IPS DF 4.7 (cell line): ENCODE measurements around the gene KICS2.

Experiments
- DNase-seq: peaks from one replicate; pipeline ENCODE4 v3.0.0-alpha.2; 2013; ENCODE audit warnings: low spot score; ENCODE audit errors: extremely low read depth

The KICS2 gene

GRCh38 chr12:64222009-64222765 lies at the start of gene KICS2:
Gene KICS2, minus strand, starts transcription at chr12:64222296. Its CDS starts 59 bp downstream, at chr12:64222237.
- peak; percentile 69 for DNase-seq

DNA sequence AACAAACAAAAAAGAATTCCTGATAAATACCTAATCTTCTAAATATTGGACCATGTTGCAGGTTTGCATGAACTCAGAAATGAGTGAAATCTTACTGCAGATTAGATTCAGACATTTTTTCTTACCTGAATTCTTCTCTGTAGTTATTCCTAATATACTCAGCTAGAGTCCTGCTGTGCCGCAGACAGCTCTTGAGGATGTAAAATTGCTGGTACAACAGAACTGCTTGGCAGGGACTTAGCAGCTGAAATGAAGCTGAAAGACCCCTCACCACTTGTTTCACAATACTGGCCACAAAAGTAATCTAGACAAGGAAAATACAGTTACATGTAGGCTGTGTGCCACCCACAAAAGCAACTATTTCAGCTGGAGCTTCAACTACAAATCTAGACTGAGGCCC lies 48.3 kb upstream of the KICS2 start:
- no peak for DNase-seq

GRCh38 chr12:64269161-64269560 lies 47.1 kb upstream of the KICS2 start:
- DNase-seq, result no peak

DNA sequence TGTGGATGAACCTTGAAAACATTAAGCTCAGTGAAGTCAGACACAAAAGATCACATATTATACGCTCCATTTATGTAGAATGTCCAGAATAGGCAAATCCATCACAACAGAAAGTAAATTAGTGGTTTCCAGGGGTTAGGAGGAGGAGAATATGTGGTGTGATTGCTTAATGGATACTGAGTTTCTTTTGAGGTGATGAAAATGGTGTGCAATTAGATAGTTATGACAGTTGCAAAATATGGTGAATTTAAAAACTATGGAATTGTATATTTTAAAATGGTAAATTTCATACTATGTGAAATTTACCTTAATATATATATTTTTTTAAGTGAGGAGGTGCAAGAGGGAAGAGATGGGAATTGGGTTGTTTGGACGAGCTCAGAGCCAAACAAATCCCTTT lies 46.3 kb upstream of the KICS2 start:
- DNase-seq, result no peak

GRCh38 chr12:64265839-64266238 lies 43.7 kb upstream of the KICS2 start:
- no peak for DNase-seq

- no peak for DNase-seq
Observed at GRCh38 chr12:64261813-64262212, 39.7 kb upstream of the KICS2 start.

DNA sequence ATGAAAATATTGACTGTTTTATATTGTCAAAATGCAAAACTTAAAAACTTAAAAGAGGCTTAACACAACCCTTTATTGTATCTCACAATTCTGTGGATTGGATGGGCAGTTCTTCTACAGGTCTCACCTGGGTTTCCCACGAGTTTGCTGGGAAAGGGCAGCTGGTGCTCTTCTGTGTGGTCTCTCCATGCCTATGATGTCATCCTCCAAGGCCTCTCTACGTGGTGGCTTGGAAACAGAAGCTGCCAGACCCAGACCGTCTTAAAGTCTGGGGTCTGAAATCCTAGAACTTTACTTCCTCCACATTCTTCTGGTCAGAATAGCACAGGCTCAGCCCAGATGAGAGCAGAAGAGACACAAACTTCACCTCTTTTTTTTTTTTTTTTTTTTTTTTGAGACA lies 36.5 kb upstream of the KICS2 start:
- no peak for DNase-seq

DNA sequence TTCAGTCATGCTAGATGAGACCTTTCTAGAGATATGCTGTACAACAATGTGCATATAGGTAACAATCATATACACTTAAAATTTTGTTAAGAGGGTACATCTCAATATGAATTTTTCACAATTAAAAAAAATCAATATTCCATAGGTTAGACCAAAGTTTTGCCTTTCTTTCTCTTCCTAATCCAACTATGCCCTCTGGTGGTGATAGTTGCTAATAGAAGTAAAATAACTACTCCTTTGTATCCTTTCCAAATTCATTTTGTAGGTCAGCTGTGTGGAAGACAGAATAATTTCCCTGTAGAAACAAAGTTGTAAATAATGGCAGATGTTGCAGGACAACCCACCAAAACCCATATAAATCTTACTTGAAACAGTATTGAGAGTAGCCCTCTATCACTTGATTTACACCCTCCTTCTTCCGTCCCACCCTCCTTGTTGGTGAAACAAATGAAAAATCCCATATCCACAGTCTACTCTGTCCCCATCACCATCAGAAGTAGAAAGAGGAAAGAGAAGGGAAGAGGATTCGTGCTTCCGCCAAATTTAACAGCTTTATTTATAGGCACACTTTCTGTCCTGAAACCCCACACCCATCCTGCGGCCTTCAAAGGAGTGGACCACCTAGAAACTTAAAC lies 34.2 kb upstream of the KICS2 start:
- no peak for DNase-seq

DNA sequence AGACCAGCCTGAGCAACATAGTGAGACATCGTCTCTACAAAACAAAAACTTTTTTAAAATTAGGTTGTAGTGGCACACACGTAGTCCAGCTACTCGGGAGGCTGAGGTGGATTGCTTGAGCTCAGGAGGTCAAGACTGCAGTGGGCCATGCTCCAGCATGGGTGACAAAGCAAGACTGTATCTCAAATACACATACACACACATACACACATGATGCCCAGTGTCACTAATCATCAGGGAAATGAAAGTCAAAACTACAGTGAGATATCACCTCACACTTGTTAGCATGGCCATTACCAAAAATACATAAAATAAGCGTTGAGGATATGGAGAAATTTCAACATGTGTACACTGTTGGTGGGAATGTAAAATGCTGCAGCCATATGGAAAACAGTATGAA lies 33.2 kb upstream of the KICS2 start:
- no peak for DNase-seq

- DNase-seq, result no peak
Observed at GRCh38 chr12:64253356-64253755, 31.3 kb upstream of the KICS2 start.

GRCh38 chr12:64252681-64253080 lies 30.6 kb upstream of the KICS2 start:
- DNase-seq, result no peak

DNA sequence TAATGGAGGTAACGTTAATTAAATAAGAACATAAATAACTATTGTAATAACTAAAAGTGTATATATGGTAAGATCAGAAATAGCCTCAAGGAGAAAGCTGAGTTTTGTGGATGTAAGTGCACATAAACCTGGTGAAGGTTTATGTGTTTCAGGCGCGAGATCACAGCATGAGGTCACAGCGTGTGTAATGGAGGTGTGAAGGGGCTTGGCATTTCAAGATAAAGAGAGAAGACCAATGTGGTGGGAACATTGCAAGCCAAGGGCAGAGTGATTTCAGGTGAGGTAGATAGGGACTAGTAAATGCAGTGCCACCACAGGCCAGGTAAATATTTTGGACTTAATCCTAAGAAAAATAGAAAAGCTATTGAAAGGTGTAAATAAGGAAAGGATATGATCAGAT lies 21.7 kb upstream of the KICS2 start:
- DNase-seq, result no peak

- DNase-seq, result no peak
Observed at GRCh38 chr12:64240781-64241180, 18.7 kb upstream of the KICS2 start.

GRCh38 chr12:64237382-64237781 lies 15.3 kb upstream of the KICS2 start:
- no peak for DNase-seq

DNA sequence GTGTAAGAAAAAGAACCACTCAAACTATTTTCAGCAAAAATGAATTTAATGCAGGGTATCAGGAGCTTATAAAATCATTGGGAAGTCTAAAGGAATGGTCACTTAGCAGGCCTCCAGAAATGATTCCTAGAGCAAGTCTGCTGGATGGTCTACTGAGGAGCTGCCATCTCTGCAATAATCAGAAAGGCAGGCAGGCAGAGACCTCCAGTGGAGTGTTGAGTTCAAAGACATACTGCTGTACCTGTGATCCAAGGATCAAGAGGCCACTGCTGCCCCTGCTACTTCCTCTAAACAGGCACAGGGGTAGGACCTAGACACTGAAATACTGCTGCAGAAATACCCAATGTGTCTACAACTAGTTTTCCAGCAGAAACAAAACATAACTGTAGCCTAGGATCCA lies 14.5 kb upstream of the KICS2 start:
- no peak for DNase-seq

DNA sequence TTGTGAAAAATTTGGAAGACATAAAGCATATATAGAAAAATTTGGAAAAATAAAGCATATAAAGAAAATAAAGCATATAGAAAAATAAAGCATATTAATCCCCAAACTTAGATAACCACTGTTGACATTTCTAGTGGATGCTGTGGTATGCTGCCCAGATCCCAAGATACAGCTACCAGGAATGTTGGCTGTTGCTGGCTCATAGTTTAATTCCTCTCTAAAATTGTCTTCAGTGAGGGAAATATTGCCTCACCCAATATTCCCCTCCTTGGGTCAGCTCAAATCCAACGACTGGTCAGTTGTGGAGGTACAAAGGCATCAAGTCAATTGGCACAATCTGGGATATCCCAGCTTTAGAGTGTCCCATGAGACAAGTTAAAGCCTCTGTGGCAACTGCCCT lies 10.1 kb upstream of the KICS2 start:
- DNase-seq, result no peak

DNA sequence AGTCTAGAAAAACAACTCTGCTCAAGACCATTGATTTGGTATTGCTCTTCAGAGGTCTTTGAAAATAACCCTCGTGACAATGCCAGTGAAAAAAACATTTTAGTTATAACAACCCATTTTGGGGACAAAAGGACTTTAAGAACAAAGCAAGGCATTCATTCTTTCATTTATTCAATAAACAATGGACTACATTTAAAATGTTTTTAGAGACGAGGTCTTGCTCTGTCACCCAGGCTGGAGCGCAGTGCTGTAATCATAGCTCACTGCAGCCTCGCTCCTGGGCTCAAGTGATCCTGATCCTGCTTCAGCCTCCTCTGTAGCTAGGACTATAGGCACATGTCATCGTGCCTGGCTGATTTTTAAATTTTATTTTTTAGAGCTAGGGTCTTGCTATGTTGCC lies 7.7 kb upstream of the KICS2 start:
- no peak for DNase-seq

DNA sequence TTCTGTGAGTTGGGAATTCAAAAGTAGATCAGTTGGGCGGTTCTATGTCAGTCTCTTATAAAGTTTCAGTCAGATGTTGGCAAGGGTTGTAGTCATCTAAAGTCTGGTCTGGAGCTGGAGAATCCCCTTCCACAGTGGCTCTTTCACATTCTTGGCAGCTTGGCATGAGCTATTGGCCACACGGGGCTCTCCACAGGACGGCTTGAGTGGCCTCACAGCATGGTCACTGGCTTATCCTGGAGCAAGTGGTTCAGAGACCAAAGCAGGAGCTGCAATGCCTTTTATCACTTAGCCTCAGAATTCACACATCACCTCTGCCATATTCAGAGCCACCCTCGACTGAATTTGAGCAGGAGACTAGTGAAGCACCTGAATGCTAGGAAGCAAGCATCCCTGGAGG lies 7.1 kb upstream of the KICS2 start:
- DNase-seq, result no peak

DNA sequence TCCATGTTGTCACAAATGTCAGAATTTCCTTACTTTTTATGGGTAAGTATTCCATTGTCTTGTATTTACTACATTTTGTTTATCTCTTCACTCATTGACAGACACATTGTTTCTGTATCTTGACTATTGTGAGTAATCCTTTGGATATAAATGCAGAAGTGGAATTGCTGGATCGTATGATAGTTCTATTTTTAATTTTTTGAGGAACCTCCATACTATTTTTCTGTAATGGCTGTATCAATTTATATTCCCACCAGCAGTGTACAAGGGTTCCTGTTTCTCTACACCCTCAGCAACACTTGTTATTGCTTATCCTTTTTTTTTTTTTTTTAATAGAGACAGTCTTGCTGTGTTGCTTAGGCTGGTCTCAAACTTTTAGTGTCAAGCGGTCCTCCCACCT lies 3.5 kb upstream of the KICS2 start:
- DNase-seq, result no peak

GRCh38 chr12:64221651-64222008 lies 466 bp downstream of the KICS2 start:
- peak; percentile 60 for DNase-seq

DNA sequence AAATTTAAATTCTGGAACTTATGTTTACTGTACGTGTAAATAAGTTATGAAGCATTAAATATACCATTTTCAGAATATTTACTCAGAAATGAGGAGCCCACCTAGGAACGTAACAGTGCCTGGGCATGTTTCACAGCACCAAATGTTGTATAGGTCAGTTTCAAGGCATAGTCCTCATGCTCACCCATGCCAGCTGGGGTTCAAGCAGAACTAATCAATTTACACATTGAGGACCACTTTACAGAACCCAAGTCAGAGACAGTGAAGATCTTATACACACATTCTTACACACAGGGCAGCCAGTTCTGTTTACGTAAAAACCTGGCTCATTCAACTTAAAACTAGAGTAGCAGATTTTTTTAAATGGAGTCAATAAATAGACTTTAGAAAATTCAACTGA lies 2.0 kb downstream of the KICS2 start:
- DNase-seq, result no peak

DNA sequence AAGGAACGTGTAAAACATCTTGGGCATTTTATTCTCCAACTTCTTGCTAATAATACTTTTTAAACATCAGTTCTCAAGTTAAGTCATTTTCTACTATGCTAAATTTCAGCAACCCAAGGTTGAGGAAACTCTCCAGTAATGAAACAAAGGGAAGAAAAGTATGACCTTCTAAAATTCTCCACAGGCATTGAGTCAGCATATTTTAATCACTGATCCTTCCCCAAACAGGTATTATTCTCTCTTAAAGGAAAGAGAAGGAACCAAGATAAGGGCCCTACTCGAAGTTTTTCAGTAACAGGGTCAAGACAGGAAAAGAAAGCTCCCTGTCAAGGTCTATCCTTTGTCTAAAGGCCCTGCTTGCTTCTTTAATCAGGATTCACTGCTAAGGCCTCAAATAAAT lies 3.0 kb downstream of the KICS2 start:
- no peak for DNase-seq

- no peak for DNase-seq
Observed at GRCh38 chr12:64218597-64218996, 3.5 kb downstream of the KICS2 start.
